DMS153 (cell line): ENCODE measurements around the gene VSTM4.

Experiments
- DNase-seq: peaks from one replicate; lab custom pipeline; 2025; lab: John Stamatoyannopoulos, UW

Gene VSTM4

GRCh38 chr10:49070701-49071100 lies 44.6 kb downstream of the VSTM4 start:
- no peak for DNase-seq

DNA sequence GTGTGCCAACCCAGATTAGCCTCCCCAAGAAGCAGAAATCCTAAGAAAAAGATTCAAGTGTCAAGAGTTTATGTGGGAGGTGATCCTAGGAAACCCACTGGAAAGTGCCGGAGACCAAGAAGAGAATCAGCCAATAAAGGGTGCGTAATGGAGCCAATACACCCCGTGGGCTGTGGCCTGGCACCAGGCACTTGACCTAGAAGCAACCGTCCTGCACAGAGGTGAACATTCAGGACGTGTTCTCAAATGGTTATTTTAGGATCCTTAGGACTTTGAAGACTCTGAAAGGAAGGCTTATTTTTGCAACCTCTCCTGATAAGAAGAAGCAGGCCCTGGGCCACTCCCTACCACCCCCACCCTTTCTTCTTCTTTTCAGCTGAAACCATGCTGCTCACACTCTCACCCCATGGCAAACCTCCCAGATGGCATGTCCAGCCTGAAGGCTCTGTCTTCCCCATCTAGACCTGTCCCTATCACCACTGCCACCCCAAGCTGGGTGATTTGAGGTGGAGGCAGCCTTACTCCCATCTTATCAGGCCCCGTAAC lies 46.6 kb downstream of the VSTM4 start:
- no peak for DNase-seq

DNA sequence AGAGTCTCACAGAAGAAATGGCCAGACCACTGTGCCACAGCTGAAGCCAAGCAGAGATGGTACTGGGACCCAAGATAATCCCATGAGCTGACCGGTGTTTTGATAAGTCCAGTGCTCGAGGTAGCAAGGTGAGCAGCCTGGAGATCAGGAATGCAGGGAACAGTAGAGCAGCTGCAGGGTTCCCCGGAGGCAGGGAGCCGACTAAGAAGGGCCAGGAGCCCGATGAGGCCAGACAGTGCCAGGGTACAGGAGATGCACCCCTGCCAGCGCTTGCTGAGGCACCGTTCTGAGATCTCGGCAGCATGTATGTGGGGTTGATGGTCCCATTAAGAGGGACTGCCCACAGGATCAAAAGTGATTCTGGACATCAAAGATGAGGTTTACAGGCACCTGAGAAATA lies 47.1 kb downstream of the VSTM4 start:
- DNase-seq, result no peak

- DNase-seq, result no peak
Observed at GRCh38 chr10:49066944-49067730, 48.2 kb downstream of the VSTM4 start.

DNA sequence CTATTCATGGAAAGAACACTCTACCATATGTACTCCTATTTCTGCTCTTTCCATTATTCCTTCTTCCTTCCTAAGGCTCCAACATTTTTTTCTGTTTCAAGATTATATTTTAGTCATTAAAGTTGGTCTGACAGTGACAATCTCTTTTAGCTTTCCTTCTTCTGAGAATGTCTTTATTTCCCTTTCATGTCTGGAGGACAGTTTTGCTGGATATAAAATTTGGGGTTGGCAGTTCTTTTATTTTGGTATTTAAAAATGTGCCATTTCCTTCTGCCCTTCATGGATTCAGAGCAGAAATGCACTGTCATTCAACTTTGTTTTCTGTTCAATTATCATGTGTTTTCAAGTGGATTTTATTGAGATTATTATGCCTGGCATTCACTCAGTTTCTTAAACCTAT lies 53.1 kb downstream of the VSTM4 start:
- DNase-seq, result no peak

GRCh38 chr10:49061667-49062066 lies 53.7 kb downstream of the VSTM4 start:
- no peak for DNase-seq

DNA sequence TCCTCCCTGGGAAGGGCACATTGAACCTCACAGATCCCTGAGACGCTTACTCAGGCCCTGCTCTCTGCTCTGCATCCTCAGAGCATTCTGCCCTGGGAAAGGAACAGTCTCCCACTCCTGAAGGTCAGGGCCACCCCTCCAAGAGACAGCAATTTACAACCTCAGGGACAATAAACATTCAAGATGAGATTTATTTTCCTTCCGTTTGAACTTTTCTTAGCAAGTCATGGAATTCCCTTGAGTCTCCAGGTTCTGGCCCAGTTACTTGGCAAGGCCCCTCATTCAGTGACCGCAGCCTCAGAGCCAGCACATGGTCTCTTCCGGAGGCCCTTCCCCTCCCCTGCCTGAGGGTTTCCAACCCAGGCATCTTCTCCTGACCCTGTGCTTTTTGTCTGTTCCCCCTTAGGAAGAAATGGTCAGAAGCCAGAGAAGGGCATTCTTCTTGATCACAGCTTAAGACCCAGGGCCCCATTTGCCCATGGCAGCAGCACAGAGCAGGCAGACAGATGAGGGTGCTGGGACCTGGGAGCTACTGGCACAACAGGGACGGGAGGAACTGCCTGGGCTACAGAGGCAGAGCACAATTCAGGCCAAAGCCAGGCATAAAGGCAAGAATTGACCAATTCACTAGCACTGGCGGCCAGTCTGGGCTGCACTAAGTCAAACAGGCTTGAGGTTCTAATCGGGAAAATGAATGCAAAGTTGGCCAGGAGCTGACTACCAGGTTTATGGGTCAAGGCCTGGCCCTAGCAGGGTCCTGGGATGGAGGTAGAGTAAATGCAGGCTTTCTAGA lies 56.7 kb downstream of the VSTM4 start:
- no peak for DNase-seq

GRCh38 chr10:49057231-49057880 lies 58.0 kb downstream of the VSTM4 start:
- DNase-seq, result no peak

GRCh38 chr10:49056356-49056755 lies 59.0 kb downstream of the VSTM4 start:
- DNase-seq, result no peak

DNA sequence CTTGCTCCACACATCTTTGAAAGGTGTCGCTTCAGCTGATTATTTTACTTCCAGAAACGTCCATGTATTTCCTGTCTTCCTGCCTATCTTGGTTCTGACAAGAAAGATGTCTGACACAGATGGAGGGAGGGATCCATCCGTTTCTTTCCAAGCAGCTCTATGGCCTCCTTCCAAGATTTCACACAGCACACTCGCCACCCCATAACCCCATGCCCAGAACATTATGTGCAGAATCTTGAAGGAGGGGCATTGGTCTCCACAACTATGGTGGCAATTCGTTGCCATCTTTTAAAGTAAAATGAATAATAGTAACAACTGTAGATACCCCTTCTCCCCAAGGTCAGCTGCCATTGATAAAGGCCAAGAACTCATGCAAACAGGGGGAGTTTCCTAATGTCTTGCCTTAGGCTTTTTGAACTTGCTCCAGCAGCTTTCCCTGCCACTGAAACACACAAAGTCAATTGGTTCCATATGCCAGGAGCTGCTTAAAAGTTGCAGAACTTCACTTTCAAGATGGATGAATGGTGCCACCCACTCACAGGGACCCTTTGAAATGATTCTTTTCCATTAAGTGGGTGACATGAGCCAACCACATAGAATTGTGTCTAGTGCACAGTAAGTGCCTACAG lies 60.0 kb downstream of the VSTM4 start:
- no peak for DNase-seq

DNA sequence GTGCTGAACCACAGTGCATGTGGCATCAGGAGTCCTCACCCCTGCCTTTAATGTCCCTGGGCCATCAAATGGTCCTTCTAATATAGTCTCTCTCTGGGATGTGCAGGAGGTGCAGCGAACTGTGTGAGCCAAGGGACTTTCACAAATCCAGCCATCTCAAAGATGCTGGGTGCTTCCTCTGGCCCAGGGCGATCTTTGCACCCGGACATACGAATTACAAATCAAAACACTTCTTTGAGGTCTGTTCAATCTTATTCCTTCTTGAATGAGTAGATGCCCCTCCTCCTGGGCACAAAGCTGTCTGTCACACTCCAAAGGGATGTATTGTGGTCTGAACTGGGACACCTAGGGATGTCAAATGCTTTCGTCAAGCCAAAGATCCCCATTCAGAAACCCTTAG lies 60.6 kb downstream of the VSTM4 start:
- DNase-seq, result no peak

DNA sequence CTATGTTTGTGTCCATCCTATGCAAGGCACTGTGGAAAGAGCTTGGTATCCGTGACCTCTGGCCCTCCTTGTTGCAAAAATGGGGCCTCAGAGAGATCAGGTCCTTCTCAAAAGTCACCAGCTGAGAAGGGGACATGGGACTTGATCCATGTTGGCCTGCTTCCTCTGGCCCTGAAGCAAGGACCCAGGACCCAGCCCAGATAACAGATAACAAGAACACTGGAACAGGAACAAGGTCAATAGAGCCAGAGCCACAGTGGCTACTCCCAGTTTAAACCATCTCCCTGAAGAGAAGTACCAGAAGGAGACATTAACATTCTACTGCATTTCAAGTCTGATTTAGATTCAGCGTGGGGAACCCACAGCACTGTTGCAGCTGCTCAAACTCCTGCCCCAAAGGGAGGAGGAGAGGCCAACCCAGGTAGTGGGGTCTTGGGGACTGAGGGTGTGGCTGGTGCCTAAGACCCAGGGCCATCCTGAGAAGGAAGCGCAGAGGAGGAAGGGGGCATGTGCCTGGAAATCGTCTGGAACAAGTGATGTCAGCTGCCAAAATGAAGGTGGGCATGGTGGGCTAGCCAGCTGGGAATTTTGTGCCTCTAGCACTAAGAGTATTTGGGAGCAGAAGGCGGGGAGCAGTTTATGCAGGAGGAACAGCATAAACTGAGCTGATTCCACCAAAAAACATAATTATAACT lies 61.2 kb downstream of the VSTM4 start:
- no peak for DNase-seq

DNA sequence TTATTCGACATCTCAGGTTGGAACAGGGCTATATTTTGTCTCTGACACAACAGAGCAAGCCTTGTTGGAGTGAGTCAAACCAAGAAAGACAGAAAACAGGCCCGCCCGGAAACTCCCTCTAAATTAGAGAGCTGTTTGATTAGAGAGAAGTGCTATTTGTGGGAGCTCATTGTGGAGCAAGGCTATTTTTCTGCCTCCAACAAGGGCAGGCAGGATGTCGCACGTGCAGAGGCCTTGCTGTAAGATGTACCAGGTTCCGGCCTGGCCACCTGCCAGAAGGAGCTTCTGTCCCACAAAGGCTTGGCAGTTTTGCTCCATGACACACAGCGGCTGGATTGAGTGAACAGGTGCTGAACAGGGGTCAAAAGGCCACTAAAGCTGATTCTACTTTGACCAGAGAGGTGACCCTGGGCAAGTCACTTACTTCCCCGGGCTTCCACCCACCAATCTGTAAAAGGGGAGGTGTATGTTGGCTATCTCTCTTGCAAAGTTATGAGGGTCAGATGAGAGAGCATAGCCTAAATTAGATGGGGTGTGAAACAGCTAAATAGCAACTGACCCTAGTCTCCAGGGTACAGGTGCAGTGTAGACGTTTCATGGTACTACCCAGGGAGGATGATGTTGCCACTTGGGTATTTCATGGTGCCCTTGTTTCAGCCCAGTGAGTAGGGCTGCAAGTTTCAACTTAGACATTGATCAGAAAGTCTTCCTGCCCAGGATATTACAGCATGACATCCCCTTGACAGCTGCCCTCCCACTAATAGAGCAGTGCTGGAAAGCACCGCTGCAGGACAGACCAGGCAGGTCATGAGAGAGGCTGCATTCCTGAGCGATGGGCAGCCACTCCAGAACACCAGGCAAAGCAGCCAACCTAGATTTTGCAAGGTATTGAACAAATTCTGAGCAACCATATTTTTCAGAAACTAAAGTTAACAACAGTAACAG lies 62.0 kb downstream of the VSTM4 start:
- DNase-seq, result no peak

DNA sequence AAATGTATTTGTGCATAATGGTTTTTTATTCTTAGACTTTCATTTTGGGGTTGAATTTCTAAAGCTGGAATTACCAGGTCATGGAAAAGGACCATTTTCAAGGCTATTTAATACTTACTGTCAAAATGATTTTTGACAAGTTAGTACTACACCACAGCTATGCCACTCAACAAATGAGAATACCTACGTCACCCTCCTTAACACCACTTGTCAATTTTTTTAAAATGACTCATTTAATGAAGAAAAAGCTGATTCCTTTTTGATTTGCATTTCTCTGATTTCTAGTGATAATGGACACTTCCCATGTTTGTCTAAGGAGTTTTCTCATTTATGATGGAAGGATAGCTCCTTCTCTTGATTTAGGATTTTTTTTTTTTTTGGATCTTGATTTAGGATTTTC lies 63.3 kb downstream of the VSTM4 start:
- DNase-seq, result no peak

GRCh38 chr10:49050906-49051305 lies 64.4 kb downstream of the VSTM4 start:
- no peak for DNase-seq

DNA sequence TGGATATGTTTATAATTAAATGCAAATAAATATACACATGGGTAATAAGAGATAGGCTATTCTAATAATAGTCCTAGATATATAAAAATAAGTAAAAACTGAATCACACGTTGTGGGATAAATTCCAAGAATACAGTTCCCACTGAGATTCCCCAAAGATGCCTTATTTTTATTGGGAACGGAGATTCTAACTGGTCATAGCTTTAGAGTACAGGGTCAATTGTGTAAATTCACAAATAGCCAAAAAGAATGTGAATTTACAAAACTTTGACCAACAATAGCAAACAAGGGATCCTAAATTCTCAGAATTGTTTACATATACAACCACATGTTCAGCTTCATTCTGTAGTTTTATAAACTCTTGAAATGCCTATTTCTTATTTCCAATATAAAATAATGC lies 65.0 kb downstream of the VSTM4 start:
- DNase-seq, result no peak

DNA sequence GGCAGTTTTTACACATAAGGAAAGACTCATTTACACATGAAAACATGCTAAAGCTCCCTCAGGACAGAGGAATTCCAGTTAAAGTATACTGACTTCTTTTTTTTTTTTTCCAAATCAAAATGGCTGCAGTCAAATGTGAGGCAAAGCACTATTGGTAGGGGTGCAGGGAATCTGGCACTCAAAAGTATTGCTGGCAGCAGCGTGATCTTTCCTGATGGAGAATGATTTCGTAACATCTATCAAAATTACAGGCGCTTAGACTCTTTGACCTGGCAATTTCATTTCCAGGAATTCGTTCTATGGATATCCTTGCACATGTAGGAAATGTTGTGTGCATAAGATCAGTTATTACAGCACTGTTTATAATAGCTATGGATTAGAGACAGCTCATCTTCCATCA lies 65.7 kb downstream of the VSTM4 start:
- no peak for DNase-seq

- DNase-seq, result no peak
Observed at GRCh38 chr10:49047128-49047639, 68.1 kb downstream of the VSTM4 start.

DNA sequence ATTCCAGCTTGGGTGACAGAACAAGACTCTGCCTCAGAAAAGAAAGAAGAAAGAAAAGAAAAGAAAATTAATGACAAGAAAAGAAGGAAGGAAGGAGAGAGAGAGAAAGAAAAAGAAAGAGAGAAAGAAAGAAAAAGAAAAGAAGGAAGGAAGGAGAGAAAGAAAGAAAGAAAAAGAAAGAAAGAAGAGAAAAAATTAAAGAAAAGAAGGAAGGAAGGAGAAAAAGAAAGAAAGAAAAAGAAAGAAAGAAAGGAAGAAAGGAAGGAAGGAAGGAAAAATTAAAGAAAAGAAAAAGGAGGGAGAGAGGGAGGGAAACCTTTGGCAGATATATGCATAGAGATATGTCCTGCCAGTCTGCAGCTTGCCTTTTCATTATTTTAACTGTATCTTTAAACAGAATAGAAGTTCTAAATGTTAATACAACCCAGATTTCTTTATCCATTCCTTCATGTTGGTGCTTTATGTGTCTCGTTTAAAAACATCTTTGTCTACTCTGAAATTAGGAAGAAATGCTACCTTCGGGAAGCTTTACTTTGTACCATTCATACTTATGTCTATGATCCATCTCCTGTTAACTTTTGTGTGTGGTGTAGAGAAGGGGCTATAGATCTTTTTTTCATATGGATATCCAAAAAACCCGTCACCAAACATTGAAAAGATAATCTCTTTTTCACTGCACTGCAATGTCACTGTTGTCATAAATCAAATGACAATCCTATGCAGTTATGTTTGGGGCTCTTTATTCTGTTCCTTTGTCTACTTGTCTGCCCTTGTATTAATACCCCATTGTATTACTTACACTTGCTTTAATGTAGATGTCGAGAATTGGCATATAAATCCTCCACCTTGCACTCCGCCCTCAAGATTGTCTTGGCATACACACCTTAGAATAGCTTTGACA lies 70.8 kb downstream of the VSTM4 start:
- no peak for DNase-seq
